ENCODE data around the gene NFRKB.

GRCh38 chr11:129852125-129852740 lies 43.1 kb downstream of the NFRKB start:
- TF ChIP-seq CTCF (IDR thresholded peaks at IDR 0.05) = no peak
- TF ChIP-seq POLR2A (IDR thresholded peaks at IDR 0.05) = no peak
